ENCODE data around the gene VPS18.

Gene VPS18

DNA sequence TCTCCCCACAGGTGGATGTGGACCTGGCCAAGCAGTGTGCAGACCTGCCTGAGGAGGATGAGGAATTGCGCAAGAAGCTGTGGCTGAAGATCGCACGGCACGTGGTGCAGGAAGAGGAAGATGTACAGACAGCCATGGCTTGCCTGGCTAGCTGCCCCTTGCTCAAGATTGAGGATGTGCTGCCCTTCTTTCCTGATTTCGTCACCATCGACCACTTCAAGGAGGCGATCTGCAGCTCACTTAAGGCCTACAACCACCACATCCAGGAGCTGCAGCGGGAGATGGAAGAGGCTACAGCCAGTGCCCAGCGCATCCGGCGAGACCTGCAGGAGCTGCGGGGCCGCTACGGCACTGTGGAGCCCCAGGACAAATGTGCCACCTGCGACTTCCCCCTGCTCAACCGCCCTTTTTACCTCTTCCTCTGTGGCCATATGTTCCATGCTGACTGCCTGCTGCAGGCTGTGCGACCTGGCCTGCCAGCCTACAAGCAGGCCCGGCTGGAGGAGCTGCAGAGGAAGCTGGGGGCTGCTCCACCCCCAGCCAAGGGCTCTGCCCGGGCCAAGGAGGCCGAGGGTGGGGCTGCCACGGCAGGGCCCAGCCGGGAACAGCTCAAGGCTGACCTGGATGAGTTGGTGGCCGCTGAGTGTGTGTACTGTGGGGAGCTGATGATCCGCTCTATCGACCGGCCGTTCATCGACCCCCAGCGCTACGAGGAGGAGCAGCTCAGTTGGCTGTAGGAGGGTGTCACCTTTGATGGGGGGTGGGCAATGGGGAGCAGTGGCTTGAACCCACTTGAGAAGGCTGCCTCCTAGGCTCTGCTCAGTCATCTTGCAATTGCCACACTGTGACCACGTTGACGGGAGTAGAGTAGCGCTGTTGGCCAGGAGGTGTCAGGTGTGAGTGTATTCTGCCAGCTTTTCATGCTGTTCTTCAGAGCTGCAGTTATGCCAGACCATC is 8.6 kb downstream of the VPS18 start:
- no peak for DNase-seq (ENCODE audit: low spot score)

- DNase-seq (ENCODE audit: low spot score): no peak
Measured at GRCh38 chr15:40904552-40905201, 10.4 kb downstream of the VPS18 start.

- DNase-seq (ENCODE audit: low spot score): peak; percentile 91
Measured at GRCh38 chr15:40906091-40906990, 12.1 kb downstream of the VPS18 start.

- DNase-seq (ENCODE audit: low spot score): no peak
Measured at GRCh38 chr15:40906991-40907802, 12.9 kb downstream of the VPS18 start.

DNA sequence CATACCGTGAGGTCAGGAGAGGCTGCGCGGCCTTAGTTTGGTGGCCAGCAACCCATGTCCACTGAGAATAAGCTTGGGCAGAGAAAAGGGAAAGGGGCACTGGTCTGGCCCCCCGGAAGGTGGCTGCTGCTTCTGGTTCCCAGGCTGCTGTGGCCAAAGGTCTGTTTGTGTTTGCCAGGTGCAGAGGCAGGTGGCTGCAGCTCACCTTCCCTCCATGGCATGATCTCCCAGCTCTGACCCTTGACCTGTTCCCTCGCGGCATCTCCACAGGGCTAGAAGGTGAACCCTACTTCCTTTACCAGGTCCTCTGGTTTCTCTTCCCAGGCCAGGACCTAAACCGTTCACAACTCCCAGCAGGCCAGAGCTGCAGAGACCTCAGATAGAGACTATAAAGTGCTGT is 13.8 kb downstream of the VPS18 start:
- DNase-seq (ENCODE audit: low spot score): no peak

DNA sequence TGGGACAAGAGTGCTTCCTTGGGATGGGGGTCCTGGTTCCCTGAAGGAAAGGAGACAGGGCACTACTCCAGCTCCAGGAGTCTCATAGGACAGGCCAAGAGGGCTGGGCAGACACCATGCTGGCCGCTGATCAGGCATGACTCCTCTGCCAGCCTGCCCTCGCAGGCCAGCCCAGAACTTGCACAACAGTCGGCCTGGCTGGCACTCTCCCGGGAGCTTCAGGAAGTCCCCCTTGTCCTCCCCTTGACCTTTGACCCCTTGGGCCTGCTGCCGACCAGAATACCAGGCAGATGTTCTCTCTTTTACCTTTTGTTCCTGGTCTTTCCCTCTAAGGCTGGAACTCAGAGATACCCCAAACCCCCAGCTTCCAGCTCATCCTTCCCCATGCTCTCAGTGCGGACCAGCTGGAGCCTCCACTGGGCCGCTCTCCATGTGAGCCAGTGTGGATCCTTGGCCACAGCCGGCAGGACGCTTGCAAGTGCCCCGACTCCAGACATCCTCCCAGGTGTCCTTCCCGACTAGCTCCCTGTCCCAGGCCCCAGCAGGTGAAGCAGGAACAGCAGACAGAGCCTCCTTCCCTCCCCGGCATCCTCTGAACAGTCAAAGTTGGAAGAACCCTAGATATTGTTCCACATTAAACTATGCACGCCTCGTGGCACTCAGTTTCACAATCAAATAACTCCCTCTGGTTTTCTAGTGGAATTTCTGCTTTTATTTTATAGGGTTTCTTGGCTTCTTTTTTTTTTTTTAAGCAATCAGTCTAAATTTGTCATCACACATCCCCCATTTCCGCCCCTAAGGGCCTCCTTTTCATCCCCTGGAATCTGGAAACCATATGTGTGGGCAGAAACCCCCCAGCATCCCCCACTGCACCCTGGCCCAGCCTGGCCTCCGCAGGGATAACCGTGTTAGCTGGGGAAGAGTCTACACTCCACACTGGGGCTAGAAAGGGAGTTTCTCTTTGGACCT is 15.7 kb downstream of the VPS18 start:
- no peak for DNase-seq (ENCODE audit: low spot score)

DNA sequence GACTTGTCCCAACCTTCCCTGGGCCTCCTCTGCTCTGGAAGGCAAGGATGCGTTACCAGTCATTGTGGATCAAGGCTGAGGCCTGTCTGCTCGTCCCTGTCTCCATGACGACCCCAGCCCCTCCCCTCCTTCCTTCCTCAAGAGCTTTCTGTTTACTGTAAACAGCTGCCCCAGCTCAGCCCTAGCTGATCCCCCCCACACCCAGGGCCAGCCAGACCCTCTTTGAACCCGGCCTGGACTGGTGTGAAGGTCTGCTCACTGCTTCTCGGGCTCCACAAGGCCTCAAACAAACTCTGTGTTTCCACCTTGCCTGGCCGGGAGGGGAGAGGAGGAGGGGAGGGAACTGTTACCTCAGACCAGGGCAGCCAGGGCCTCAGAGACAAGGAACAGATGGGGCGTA is 16.9 kb downstream of the VPS18 start:
- no peak for DNase-seq (ENCODE audit: low spot score)

DNA sequence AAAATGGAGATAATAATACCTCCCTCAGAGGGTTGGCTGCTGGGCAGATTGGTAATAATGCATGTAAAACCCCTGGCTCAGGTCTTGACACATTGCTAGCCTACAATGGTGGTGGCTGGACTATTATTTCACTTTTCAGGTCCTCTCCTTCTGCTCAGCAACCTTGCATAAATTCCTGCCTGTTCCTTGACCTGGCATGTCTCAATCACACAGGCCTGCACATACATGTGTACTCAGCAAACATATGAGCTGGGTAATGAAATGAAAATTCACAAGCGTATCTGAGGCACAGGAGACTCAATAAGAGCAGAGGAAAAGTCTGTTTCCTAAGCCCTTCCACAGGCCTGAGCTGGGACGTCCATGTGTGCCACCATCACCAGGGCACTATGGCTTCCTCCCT is 17.4 kb downstream of the VPS18 start:
- no peak for DNase-seq (ENCODE audit: low spot score)

- DNase-seq (ENCODE audit: low spot score): no peak
Measured at GRCh38 chr15:40912478-40912877, 18.2 kb downstream of the VPS18 start.

DNA sequence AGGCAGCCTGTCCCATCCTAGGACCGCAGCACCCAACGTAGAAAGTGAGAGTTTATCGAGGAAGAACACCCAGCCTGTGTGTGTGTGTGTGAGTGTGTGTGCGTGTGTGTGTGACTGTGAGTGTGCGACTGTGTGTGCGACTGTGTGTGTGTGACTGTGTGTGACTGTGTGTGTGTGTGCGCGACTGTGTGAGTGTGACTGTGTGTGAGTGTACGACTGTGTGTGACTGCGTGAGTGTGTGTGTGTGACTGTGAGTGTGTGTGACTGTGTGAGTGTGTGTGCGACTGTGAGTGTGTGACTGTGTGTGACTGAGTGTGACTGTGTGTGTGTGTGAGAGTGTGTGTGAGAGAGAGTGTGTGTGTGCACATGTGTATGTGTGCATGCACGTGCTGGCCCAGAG is 19.8 kb downstream of the VPS18 start:
- no peak for DNase-seq (ENCODE audit: low spot score)

GRCh38 chr15:40914486-40914885 is 20.2 kb downstream of the VPS18 start:
- no peak for DNase-seq (ENCODE audit: low spot score)

DNA sequence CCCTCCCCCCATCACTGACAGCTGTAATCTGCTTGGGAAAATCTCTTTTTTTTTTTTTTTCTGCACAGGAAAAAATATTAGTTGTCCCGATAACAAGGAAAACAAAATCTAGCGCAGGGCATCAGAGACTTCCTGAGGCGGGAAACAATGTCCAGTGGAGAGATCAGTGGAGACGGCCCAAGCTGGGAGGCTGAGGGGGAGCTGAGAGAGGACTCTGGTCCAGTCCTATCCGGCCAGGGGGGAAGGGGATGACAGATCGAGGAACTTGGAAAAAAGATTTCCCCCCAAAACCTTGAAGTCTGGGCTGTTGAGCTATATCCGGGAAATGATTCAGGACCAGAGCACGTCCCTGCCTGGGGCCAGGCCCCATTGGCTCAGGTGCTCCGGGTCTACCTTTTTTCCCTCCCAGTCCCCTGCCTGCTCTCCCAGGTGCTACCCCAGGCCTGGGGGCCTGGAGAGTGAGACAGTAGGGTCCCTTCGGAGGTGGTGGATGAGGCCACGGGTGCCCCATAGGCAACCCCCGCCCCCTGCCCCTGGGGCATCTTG is 20.9 kb downstream of the VPS18 start:
- DNase-seq (ENCODE audit: low spot score): no peak

GRCh38 chr15:40915679-40916078 is 21.4 kb downstream of the VPS18 start:
- no peak for DNase-seq (ENCODE audit: low spot score)

- no peak for DNase-seq (ENCODE audit: low spot score)
Measured at GRCh38 chr15:40917585-40917984, 23.3 kb downstream of the VPS18 start.

- DNase-seq (ENCODE audit: low spot score): no peak
Measured at GRCh38 chr15:40918146-40918798, 24.0 kb downstream of the VPS18 start.

GRCh38 chr15:40918799-40919392 is 24.6 kb downstream of the VPS18 start:
- no peak for DNase-seq (ENCODE audit: low spot score)

DNA sequence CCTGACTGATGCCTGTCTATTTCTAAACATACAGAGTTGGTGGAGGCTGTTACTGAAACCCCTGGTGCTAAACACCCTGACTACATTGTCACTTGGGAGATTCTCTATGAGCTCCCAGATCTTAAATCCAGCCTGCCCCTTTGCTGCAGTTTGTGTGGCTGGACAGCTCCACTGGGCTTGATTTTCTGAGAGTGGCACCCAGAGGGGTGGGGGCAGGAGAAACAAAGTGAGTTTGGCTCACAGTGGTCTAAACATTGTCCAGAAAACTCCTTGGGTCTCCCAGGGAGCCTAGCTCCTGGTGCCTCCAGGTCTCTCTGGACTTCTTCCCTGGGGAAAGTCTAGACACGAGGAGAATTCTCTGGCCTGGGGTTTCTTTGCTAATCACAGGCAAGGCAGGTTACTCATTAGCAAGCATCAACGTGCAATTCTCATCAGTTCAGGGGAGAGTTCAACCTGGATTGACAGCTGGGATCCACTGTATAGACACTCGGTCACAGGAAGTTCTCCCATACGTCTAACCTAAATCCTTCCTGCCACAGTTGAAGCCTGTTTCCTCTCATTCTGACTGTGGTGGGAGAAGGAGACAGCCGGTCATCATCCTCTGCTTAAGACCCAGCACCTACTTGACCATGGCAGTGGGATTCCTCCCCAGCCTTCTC is 27.8 kb downstream of the VPS18 start:
- no peak for DNase-seq (ENCODE audit: low spot score)

GRCh38 chr15:40922608-40923005 is 28.4 kb downstream of the VPS18 start:
- no peak for DNase-seq (ENCODE audit: low spot score)

DNA sequence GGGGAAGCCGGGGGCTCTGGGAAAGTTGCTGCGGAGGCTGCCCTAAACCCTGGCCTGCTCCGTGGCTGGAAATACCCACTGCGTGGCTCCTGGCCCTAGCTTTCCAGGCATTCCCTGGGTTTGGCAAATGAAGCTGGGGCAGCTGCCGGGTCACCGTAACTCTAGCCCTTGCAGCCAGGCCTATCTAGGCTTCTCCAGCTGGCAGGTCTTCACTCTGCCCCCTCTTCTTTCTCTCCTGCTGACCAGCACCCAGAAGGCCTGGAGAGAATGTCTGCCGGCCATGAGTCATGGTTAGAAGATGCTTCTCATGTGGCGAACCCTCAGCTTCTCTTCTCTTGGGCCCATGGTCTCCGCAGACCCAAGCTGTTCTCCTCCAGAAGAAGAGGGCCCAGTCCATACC is 29.3 kb downstream of the VPS18 start:
- no peak for DNase-seq (ENCODE audit: low spot score)

All from LoVo (cell line).